HTR-8/SVneo (cell line): ENCODE measurements around the gene SNX30.

Experiments
- DNase-seq: peaks from one replicate; pipeline ENCODE4 v3.0.0; 2011; ENCODE audit warnings: low spot score, mixed read lengths; ENCODE audit not compliant: insufficient read length
- FAIRE-seq: peaks from 2 replicates; lab custom pipeline; 2011; peaks lifted over from hg19 to GRCh38; lab: Jason Lieb, UNC

Gene SNX30

DNA sequence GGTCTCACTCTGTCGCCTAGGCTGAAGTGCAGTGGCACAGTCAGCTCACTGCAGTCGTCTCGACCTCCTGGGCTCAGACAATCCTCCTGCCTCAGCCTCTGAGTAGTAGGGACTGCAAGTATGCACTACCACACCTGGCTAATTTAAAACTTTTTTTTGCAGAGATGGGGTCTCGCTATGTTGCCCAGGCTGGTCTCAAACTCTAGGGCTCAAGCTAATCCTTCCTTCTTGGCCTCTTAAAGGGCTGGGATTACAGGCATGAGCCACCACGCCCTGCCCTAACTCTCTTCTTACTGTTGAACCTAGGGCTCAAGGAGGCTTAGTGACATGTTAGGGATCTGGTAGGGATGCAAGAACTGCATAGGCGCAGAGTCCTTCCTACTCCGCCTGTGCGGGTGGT lies 65.3 kb downstream of the SNX30 start:
- no peak for DNase-seq
- FAIRE-seq, result no peak

DNA sequence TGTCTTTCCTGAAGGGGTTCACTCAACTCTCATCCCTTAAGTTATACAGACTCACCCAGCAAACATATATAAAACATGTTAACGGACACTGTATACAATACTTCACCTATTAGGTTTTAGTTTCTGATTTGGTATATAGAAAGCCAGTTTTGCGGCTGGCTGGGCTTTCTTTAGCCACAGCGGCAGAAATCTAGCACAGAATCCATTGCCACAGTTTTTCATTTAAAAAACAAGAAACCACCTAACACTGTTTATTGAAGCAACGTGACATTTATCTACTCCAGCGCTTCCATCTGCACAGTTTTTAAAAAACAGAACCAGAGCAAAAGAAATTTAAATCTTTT lies 67.3 kb downstream of the SNX30 start:
- DNase-seq, result no peak
- no peak for FAIRE-seq

DNA sequence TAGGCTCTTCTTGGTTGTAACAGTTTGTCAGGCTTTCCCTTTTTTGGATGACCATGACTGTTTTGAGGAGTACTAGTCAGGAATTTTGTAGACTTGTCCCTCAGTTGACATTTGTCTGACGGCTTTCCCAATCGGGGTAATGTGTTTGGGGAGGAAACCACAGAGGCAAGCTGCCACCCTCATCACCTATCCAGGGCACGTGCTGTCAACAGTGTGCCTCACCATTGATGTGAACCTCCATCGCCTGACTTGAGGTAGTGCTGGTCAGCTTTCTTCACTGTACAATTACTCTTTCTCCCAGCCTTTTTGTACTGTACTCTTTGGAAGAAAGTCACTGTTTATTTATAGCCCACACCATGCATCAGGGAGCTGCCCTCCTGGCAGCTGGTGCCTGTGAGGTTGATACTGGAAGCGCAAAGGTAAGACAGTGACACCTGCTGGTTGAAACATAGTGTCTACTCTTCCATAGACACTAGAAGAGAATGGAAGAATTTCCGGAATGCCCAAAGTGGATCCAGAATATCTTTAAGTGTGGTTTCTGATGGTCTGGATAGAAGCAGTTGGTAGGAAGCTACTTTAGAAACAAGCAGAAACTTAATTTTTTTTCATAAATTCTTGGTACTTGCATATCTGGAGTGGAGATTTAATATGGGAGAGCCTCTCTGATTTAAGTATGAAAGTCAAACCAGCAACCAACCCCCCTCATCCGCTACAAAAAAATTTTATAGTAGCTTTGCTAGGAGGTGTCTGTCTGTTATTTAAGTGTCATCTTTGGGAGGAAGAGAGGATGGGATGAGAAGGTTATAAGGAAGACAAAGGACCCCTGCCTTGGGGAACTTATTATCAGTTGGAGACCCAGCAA lies 69.3 kb downstream of the SNX30 start:
- DNase-seq (peak; percentile 57), FAIRE-seq (no peak)

DNA sequence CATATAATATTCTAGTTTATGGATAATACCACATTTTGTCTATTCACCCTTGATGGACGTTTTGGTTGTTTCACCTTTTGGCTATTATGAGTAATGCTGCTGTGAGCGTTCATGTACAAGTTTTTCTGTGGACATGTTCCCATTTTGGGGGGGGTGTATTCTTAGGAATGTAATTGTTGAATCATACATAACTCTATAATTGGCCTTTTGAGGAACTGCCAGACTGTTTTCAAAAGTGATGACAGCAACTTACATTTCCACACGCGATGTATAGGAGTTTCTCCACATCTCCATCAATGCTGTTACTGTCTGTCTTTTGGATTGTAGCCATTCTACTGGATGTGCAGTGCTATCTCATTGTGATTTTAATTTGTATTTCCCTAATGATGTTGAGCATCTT lies 70.3 kb downstream of the SNX30 start:
- no peak for DNase-seq
- no peak for FAIRE-seq

DNA sequence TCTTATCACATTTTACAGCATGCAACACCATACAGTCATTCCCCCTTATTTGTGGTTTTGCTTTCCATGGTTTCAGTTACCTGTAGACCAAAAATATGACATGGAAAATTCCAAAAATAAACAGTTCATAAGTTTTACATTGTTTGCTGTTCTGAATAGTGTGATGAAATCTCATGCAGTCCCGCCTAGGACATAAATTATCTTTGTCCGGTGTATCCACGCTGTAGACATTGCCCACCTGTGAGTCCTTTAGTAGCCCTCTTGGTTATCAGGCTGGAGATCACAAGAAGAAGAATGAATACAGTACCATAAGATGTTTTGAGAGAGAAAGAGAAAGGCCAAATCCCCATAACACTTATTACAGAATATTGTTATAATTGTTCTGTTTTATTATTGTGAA lies 72.1 kb downstream of the SNX30 start:
- no peak for FAIRE-seq

DNA sequence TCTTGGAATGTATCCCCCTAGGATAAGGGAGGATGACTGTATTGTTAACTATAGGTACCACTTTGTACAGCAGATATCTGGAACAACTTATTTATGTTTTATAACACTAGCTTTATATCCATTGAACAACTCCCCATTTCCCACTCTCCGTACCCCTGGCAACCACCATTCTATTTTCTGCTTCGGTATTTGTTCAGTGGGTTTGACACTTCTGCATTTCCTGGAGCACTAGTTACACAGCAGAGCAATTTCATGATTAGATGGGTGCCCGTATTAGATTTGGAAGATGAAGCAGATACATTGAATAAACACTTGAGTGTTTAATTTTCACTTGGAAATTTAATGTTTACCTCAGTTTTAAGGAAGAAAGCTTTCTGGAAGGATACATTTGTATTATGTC lies 72.7 kb downstream of the SNX30 start:
- FAIRE-seq (no peak), DNase-seq (no peak)

More for the DNA sequence above, 72.1 kb downstream of the SNX30 start:
- no peak for DNase-seq

DNA sequence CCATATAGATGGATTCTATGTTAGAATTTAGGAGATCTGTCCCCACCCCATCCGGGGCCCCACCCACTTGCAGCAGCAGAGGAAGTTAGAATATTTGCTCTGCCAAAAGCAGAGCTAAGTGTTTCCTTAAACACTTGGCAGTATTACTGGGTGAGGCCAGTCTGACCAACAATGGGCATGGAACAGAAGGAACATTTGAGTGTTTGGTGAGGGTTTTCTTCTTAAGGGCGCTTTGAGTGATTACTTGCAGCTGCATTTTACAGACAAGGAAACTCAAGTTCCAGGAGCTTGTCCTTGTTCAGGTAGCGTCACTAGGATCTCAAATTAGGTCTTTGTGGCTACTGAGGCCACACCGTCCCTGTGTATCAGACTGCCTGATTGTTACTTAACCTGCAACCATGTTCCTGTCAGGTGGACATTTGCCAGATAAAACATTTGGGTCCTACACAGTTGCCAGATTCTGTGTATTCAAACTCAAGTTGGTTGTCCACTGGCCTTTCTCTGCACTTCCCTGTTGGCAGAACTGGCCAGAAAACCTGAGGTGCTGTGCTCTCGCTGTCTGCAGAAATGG lies 80.8 kb downstream of the SNX30 start:
- DNase-seq, result no peak
- FAIRE-seq, result no peak

DNA sequence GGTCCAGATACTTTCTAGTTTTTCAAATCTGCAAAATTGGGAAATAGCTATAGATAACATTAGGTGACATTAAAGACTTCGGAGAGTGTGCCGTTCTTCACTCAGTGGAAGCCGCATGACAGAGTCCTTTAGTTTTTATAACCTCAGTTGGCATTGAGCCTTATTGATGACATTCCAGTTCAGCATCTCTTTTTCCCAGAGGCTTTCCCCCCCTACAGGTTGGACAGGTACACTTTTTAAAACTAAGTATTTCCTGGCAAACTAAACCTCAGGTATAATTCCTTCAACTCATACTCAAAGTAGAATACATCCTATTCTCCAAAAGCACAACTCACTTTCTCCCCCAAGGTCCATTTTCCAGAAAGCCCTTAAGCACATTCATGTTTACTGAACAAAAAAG lies 81.4 kb downstream of the SNX30 start:
- FAIRE-seq (no peak), DNase-seq (no peak)

DNA sequence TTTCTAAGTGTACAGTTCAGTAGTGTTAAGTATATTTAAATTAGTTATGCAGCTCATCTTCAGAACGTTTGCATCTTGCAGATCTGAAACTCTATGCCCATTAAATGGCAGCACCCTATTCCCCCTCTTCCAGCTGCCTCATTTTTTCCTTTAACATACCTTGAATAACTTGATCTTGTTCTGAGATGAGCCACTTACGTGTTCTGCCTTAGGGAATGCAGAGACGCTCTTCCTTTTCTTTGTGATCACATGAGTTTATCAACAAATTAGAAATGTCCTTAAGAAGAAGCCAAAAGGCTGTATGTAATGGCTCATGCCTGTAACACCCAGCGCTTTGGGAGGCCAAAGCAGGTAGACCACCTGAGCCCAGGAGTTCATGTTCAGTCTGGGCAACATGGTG lies 82.5 kb downstream of the SNX30 start:
- no peak for DNase-seq

DNA sequence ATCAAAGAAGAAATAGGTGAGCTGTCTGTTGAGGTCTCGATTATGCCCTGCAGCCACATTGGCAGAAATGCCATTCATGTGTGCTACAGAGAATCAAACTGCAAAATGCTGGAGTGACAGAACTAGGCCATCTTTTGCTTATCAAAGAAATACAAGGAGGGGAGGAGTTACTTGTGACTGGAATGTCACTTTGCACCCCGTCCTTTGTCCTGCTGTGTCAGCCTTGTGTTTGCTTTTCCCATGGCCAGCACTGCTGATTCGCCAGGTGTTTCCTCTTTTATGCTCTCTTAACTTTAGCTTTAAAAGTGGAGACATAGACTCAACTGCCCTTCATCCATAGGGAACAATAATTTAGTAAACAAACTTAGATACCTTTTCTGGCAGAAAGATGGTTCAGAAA lies 85.8 kb downstream of the SNX30 start:
- DNase-seq, result no peak
- no peak for FAIRE-seq

More for the DNA sequence above, 82.5 kb downstream of the SNX30 start:
- no peak for FAIRE-seq

DNA sequence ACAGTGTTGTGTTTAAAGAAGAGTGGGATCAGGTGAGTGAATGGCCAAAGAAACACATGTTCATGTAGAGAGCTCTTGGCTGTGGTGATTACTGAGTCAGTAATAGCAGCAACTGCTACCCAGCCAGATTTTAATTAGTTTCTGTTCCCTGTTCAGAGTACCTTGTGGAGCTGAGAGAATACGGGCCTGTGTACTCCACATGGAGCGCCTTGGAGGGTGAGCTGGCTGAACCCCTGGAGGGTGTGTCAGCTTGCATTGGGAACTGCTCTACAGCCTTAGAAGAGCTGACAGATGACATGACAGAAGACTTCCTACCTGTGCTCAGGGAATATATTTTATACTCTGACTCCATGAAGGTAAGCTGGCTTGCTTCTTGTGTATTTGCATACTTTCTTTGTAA lies 87.8 kb downstream of the SNX30 start:
- DNase-seq, result no peak
- no peak for FAIRE-seq

DNA sequence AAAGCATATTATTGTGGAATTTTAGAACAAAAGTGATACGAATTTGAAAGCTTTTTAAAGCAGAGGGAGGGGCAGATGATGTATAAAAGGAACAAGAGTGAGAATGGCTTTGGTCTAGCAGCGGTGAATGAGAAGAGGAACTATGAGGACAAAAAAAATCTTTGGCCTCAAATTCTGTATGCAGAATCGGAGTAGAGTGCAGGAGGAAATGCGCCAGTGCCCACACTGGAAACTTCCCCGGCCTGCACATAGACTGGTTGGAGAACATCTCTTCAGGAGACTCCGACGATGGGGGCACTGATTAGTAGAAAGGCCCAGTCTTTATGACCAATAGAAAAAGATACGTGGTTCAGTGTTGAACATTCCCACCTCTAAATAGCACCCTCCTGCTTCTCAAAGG lies 88.8 kb downstream of the SNX30 start:
- no peak for DNase-seq
- FAIRE-seq, result no peak

DNA sequence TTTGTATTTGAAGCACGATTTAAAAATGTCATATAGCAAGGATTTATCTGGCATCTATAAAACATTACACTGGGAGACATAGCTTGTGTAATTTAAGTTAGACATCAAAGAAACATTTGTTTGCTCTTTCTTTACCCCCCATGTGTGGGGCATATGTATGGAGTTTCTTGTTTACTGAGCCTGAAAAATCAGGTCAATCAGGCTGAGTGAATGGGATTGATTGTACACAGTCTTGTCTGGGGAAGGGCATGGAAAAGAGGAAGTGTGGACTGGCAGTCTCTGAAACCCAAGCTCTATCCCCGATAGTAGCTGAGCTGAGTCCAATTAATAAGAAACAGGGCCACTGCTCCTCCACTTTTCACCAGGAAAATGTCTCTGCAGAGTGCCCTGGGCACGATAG lies 90.7 kb downstream of the SNX30 start:
- DNase-seq (no peak), FAIRE-seq (no peak)

DNA sequence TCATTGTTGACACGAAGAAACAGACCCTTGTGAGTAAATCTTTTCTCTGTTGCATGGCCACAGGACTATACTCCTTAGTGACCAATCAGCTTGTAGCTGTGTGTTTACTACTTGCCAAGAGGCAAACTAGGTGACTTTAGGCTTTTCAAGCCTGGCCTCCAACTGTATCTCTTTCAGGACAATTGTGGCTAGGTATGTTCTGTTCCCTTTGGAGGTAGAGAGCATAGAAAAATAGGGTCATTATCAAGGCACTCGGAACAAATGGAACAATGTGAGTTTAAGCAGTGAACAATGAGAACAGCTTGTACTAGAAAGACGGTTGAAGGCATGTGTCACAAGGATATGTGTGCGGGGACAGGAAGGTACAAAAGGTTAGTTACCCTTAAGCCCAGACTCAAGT lies 92.0 kb downstream of the SNX30 start:
- FAIRE-seq, result no peak
- DNase-seq, result no peak

DNA sequence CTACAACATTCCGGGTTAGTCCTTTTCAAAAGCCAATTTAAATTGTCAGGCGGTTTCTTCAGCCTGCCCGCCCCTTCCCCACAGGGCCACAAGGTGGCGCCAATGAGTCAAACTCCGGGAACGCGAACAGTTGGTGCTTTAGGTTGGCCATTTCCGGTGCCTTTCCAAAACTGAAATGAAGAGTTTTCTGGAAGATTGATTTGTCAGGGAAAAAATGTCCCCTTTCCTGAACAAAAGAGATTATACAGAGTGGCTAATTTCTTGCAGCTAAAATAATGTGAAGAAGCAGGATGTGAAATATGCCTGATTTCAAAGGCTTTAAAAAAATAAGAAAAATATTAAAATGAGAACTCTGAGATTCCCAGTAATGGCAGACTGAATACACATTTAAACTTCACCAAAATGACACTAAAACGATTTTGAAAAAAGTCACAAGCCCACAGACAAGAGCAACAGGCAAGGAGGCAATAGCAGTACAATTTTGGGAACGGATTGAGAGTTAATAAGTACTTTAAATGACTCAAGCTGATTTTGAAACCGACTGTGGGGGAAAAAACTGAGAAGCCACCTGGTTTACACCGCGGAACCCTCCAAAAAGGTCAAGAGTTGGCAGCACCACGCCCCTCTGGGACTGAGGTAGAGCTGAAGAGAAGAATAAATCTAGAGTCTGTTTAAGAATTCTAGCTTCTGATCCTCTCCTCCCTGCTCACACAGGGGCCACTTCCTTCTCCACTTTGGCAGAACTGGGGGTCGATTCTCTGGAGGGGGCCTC lies 94.4 kb downstream of the SNX30 start:
- peak; percentile 75 for DNase-seq
- FAIRE-seq, result no peak

DNA sequence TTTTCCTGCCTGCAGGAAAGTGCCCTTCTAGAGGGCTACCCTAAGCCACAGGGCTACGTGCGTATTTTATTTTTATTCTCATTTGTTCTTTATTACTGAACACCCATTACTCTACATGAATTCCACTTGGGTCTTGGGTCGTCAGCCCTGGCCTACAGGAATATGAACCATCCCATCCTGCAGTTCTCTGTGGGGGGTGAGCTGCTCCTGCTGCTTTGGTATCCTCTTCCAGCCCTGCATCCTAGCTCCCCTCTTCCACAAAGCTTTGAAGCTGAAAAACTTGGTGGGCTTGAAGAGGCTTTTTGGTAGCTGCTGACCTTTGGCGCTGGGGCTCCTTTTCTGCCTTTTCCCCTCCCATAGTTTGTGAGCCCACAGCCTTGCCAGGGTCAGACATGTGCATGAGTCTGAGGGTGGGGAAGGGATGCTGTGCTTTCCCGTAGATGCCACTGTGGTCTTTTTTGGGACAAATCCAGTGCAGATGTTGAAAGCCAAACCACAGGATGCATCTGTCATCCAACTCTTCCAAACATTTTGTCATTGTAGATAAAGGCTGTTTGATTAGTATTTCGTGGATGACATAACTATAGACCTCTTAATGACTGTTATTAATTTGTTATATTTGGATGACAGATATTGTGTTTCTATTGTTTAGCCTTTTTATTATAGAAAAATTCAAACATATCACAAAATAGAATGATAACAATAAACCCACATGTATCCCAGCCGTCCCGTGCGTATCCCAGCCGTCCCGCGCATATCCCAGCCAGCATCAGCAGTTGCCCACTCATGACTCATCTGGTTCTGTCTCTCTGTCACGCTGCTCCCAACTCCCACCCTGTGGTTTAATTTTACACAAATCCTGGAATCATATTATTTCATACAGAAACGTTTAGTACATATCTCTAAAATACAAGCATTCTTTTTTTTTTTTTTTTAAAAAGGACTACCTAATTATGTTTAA lies 96.2 kb downstream of the SNX30 start:
- no peak for DNase-seq
- no peak for FAIRE-seq

DNA sequence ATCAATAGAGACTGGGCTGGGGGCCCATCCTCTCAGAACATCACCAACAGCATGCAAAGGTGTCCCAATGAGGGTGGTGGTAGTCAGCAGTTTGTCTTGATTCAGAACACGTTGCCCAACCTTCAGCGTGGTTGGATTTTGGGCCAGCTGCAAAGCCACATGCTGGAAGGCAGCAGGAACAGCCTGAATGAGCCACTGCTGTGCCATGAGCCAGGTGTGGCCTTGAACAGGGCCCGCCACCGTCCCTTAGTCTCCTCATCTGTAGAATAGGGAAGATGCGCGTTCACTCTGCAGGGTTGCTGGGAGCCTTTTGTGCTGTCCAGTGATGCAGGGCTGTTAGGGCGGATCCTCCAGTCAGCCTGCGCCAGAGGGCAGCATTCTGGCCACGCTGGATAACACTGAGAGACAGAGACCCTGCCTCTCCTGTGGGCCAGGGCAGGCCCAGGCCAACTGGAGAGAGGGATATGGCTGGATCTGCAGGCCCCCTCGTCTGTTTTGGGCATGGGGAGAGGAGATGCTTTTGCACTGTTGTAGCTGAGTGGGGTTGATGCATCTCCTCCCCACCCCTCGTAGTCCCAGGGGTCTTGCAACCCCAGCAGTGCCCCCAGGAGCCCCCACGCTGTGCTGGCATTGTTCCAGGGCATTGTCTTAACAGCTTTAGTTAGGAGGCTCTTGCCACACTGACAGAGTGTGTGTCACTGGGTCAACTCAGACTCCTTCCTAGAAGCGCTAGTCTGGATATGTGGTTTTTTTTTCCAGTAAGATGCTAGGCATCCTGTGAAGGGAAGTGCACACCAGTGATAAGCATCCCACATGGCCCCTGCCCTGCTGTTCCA lies 98.0 kb downstream of the SNX30 start:
- FAIRE-seq, result no peak

DNA sequence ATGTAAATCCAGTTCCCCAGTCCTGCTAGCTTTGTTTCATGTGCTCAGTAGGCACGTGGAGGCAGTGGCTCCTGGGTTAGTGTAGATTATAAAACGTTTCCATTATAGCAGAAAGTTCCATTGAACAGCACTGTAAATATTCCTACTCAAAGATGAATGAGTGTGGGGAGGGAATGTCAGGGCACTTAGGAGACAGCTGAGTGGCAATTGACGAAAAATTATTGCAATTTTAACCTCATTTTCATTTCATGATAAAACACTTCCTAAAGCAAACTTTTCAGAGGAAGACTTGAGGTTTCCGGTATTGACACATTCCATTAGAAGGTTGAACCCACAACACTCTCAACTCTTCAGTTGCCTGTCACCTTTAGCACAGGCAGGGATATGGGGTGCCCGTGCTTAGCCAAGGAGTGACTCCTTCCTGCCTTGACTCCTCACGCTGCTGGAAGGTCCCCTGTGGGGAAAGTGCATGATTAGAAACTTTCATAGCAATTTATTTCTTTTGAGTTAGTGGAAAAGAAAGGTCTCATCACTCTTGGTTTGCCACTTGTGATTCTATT lies 98.9 kb downstream of the SNX30 start:
- no peak for DNase-seq
- no peak for FAIRE-seq

More for the DNA sequence above, 98.0 kb downstream of the SNX30 start:
- DNase-seq, result no peak

DNA sequence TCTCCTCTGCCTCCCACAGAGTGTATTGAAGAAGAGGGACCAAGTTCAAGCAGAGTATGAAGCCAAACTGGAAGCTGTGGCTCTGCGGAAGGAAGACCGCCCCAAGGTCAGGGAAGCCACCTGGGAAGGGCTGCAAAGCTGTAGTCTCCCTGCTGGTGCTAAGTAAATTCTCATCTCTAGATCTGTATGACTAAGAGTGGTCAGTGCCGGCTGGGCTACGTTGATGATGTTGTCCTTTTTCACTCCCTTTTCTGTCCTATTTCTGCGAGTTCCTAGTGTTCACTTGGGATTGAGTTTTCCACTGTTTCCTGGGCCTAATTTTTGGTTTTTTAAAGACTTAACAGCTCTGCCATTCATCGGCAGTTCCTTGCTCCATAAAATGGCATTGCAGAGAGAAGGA lies 100.3 kb downstream of the SNX30 start:
- no peak for DNase-seq
- no peak for FAIRE-seq
